B cell (primary cell): ENCODE measurements around the gene SLC35F3. TPM values are rescaled to one million over a fixed set of nuclear protein-coding genes. Genes with fewer than 3 reads are reported as not detected.

Source experiments
- ATAC-seq: fragments of 200-7000 bp; cut with Tn5 transposase; one replicate; pipeline ENCODE4 v1.10.0; 2021; ENCODE audit warnings: low read depth, mild to moderate bottlenecking, moderate number of reproducible peaks, moderate library complexity
- CTCF ChIA-PET: fragments of 350-600 bp; sonication (Branson Sonifier 250); formaldehyde crosslinking; loops from one replicate; lab custom pipeline; 2021; ENCODE audit warnings: antibody characterized with exemption, inconsistent platforms; lab: Charles Lee
- POLR2A ChIA-PET: fragments of 350-600 bp; sonication (Branson Sonifier 250); formaldehyde crosslinking; loops from one replicate; lab custom pipeline; 2021; ENCODE audit warnings: antibody characterized with exemption; lab: Charles Lee
- DNase-seq: peaks from one replicate; pipeline ENCODE4 v3.0.0; 2013
- H2AFZ ChIP-seq: 2 replicates; pipeline ENCODE4 v1.6.1; 2012; ENCODE audit warnings: mild to moderate bottlenecking, low read depth, low read length; ENCODE audit not compliant: insufficient read depth, poor library complexity, severe bottlenecking
- H3K27ac ChIP-seq, 2 donors: 1 replicate in 1 of 2; 2 replicates in 1 of 2; pipeline ENCODE4 v1.5.1; 2012 to 2013; ENCODE audit warnings: low read length in 2 of 2, mild to moderate bottlenecking in 2 of 2, moderate library complexity in 1 of 2
- H3K27me3 ChIP-seq, 4 experiments: fragments of 200-600 bp in 1 of 4; sonication (generic) in 1 of 4; replicated peaks in 1 of 4; 1 replicate in 2 of 4; 2 replicates in 2 of 4; pipeline versions ENCODE4 v1.6.1 to v1.7.0; 2013 to 2016; ENCODE audit warnings: low read length in 3 of 4, mild to moderate bottlenecking in 2 of 4, mixed read lengths in 1 of 4, moderate library complexity in 1 of 4; ENCODE audit not compliant: insufficient read depth in 4 of 4, control insufficient read depth in 3 of 4; ENCODE audit errors: control extremely low read depth in 1 of 4
- H3K36me3 ChIP-seq, 2 experiments: replicated peaks in 1 of 2; 1 replicate in 1 of 2; 2 replicates in 1 of 2; pipeline versions ENCODE4 v1.6.1 to v1.7.1; 2013; ENCODE audit warnings: low read length in 1 of 2; ENCODE audit not compliant: insufficient read depth in 2 of 2, control insufficient read depth in 1 of 2; ENCODE audit errors: control extremely low read depth in 1 of 2, extremely low read depth in 1 of 2
- H3K4me1 ChIP-seq, 2 donors: fragments of 200-600 bp in 1 of 2; sonication (generic) in 1 of 2; 1 replicate in 1 of 2; 2 replicates in 1 of 2; pipeline versions ENCODE4 v1.5.1 to v1.6.1; 2013 to 2017; ENCODE audit warnings: low read length in 2 of 2; ENCODE audit not compliant: control insufficient read depth in 2 of 2, insufficient read depth in 2 of 2
- H3K4me2 ChIP-seq: replicated peaks from 2 replicates; pipeline ENCODE3; 2012; ENCODE audit warnings: mild to moderate bottlenecking, low read depth, low read length; ENCODE audit not compliant: poor library complexity, severe bottlenecking
- H3K4me3 ChIP-seq, 5 experiments: fragments of 200-600 bp in 1 of 5; sonication (generic) in 1 of 5; 1 replicate in 3 of 5; 2 replicates in 2 of 5; pipeline versions ENCODE4 v1.5.1 to v1.7.0; 2011 to 2016; ENCODE audit warnings: low read length in 4 of 5, mild to moderate bottlenecking in 4 of 5, low read depth in 2 of 5, control low read depth in 1 of 5, moderate library complexity in 1 of 5; ENCODE audit not compliant: insufficient read depth in 1 of 5; ENCODE audit errors: control extremely low read depth in 1 of 5, extremely low read depth in 1 of 5
- H3K79me2 ChIP-seq: fragments of 200-600 bp; sonication (generic); one replicate; pipeline ENCODE4 v1.6.0; 2016; ENCODE audit warnings: low read length; ENCODE audit not compliant: control insufficient read depth, insufficient read depth
- H3K9ac ChIP-seq: fragments of 200-600 bp; sonication (generic); 2 replicates; pipeline ENCODE4 v1.6.1; 2017; ENCODE audit warnings: mild to moderate bottlenecking, low read length, moderate library complexity
- H3K9me3 ChIP-seq, 3 donors: one replicate each; pipeline versions ENCODE4 v1.6.1 to v1.7.1; 2013; ENCODE audit warnings: low read length in 2 of 3; ENCODE audit not compliant: control insufficient read depth in 2 of 3, insufficient read depth in 1 of 3; ENCODE audit errors: control extremely low read depth in 1 of 3
- H4K20me1 ChIP-seq: 2 replicates; pipeline ENCODE4 v1.6.0; 2012; ENCODE audit warnings: mild to moderate bottlenecking, low read length; ENCODE audit not compliant: insufficient read depth, control insufficient read depth, poor library complexity, severe bottlenecking
- H3K27ac Mint-ChIP-seq: one replicate; pipeline ENCODE4 v1.8.0; 2021; ENCODE audit warnings: mixed read lengths
- H3K27me3 Mint-ChIP-seq: one replicate; pipeline ENCODE4 v1.8.0; 2021; ENCODE audit warnings: mixed read lengths
- H3K4me1 Mint-ChIP-seq: one replicate; pipeline ENCODE4 v1.8.0; 2021; ENCODE audit warnings: mixed read lengths
- H3K4me3 Mint-ChIP-seq: one replicate; pipeline ENCODE4 v1.8.0; 2021; ENCODE audit warnings: mixed read lengths
- H3K9me3 Mint-ChIP-seq: one replicate; pipeline ENCODE4 v1.8.0; 2022; ENCODE audit warnings: mixed read lengths; ENCODE audit not compliant: insufficient read depth
- CTCF ChIP-seq: fragments of 200-600 bp; IDR thresholded peaks from one replicate; pipeline ENCODE4 v1.8.0; 2022; ENCODE audit warnings: antibody characterized with exemption, mild to moderate bottlenecking
- EZH2 ChIP-seq: IDR thresholded peaks from 2 replicates; pipeline ENCODE4 v1.6.1; 2012; ENCODE audit warnings: borderline replicate concordance, low read depth, mild to moderate bottlenecking, moderate library complexity, low read length; ENCODE audit not compliant: insufficient read depth, poor library complexity, severe bottlenecking
- WGBS: methylation state at CpG from one replicate; pipeline ENCODE4 v1.1.5; 2013; ENCODE audit warnings: missing lambda C conversion rate; ENCODE audit not compliant: insufficient coverage; 5-methylcytosine and 5-hydroxymethylcytosine counted together
- intact Hi-C: fragments of 100-400 bp; cut with micrococcal nuclease; formaldehyde crosslinking; loops from one replicate; pipeline ENCODE4 v1.10.0; 2022
- polyA plus RNA-seq: library from polyadenylated mRNA; depleted of rRNA; stranded (reverse); fragments of >200 nt; gene quantifications from 2 replicates; pipeline ENCODE4 v1.2.3, GENCODE V29; 2012
- total RNA-seq, 2 donors: library from RNA; stranded (reverse); fragments of 120-200 nt in 1 of 2; gene quantifications; 1 replicate in 1 of 2; 2 replicates in 1 of 2; pipeline versions ENCODE4 v1.2.3 to v1.2.4, GENCODE V29; 2013 to 2022

SLC35F3 gene
- total and polyA plus RNA-seq, 2 donors (not counting 1 experiment from before 2014, with no cell fraction given), result not detected

DNA sequence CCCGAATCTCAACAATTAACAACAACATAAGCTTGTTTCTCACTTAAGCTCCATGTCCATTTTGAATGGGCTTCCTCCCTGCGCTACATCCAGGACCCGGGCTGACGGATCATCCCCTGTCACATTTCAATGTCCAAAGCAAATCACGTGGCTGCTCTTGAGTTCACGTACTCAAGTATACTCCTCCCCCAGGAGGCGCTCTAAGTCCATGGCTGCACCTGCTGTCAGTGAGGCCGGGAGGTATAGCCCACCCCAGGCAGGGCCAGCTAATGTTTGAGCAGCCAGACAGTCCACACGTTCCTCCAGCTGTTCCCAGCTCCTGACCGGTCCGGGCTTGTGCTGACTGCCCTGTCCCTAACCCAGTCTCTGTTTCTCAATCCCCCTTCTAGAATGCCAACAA lies 220.8 kb downstream of the SLC35F3 start:
- DNase-seq (no peak), ATAC-seq (no peak)
- Mint-ChIP-seq H3K9me3 (peaks cover 2% of the 10 kb centered on the region), H3K4me3 (no peak overlapping the region), H3K27me3 (peaks cover 34% of the 10 kb centered on the region), H3K27ac (no peak overlapping the region), H3K4me1 (no peaks in the 10 kb centered on the region)
- Histone ChIP-seq H4K20me1 (no peaks in the 10 kb centered on the region), H3K9me3 (no peaks in the 10 kb centered on the region), H2AFZ (no peak overlapping the region), H3K4me1 (no peaks in the 10 kb centered on the region), H3K27me3 (peaks cover 0 to 8% (median 2%) of the 10 kb centered on the region in 4 experiments), H3K27ac (no peak overlapping the region), H3K4me2 (no peak overlapping the region), H3K36me3 (no peaks in the 10 kb centered on the region), H3K4me3 (no peak overlapping the region), H3K9ac (no peak overlapping the region), H3K79me2 (no peaks in the 10 kb centered on the region)
- POLR2A ChIA-PET, result no interaction called here
- CTCF ChIA-PET, result interaction anchor here (1.4 to 2.3 kb wide), 3 partner anchors 9 to 19 kb away, joined by 3 to 5 read pairs (median 4); no protein-coding TSS in a partner anchor
- TF ChIP-seq CTCF (no peak), EZH2 (no peak)
- 13% methylated on average over 11 of the region's 11 CpGs for WGBS
- intact Hi-C loops, result no loop called here

DNA sequence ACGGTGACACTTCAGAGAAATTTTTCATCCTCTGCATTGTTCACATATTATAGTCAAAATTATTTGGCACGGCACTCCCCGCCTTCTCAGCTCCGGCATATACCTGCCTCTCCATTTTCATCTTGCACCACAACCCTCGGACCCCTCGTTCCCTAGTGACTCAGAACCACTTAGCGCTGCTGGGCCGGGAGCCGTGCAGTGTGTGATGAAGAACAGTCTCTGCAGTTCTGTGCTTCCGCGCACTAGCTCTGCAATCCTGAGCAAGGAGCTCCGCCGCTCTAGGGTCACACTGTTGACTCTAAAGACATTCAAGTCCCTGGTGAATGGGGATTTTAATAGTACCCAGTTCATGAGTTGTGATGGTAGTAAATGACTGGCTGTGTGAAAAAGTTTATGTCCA lies 221.2 kb downstream of the SLC35F3 start:
- no peak for TF ChIP-seq EZH2
- TF ChIP-seq CTCF, result no peak
- CTCF ChIA-PET, result interaction anchor here (1.4 to 2.3 kb wide), 2 partner anchors 10 to 12 kb away, joined by 4 to 5 read pairs; no protein-coding TSS in a partner anchor
- Histone ChIP-seq H4K20me1 (no peaks in the 10 kb centered on the region), H3K9ac (no peak overlapping the region), H3K36me3 (no peaks in the 10 kb centered on the region), H3K79me2 (no peaks in the 10 kb centered on the region), H3K27ac (no peak overlapping the region), H2AFZ (no peak overlapping the region), H3K9me3 (no peaks in the 10 kb centered on the region), H3K4me2 (no peak overlapping the region), H3K27me3 (peaks cover 0 to 8% (median 2%) of the 10 kb centered on the region in 4 experiments), H3K4me1 (no peaks in the 10 kb centered on the region), H3K4me3 (no peak overlapping the region)
- no peaks in the 10 kb centered on the region for H3K4me1 Mint-ChIP-seq
- H3K4me3 Mint-ChIP-seq, result no peak overlapping the region
- H3K27me3 Mint-ChIP-seq, result peaks cover 34% of the 10 kb centered on the region
- intact Hi-C loops, result no loop called here
- H3K27ac Mint-ChIP-seq, result no peak overlapping the region
- 90% methylated on average over 9 of the region's 13 CpGs for WGBS
- DNase-seq, result no peak
- POLR2A ChIA-PET, result no interaction called here
- no peak for ATAC-seq
- H3K9me3 Mint-ChIP-seq, result peaks cover 2% of the 10 kb centered on the region
